ENCODE measurements around the gene MAPKAPK2. TPM values are rescaled to one million over a fixed set of nuclear protein-coding genes. Genes with fewer than 3 reads are reported as not detected.

Gene MAPKAPK2
- total RNA-seq, 1 donor from 2014 or later: 63.1 TPM

GRCh38 chr1:206714331-206715058 lies 29.8 kb downstream of the MAPKAPK2 start:
- no peak for TF ChIP-seq CTCF (conservative IDR thresholded peaks at IDR 0.05)

GRCh38 chr1:206715120-206715519 lies 30.4 kb downstream of the MAPKAPK2 start:
- H3K27ac Mint-ChIP-seq: peak overlapping the region; percentile 14
- no peaks in the 10 kb centered on the region for H3K36me3 Mint-ChIP-seq

More at GRCh38 chr1:206714331-206715058, 29.8 kb downstream of the MAPKAPK2 start:
- Mint-ChIP-seq H3K4me1 (ENCODE audit: unreplicated experiment) (peaks cover 45% of the 10 kb centered on the region), H3K27me3 (no peaks in the 10 kb centered on the region), H3K36me3 (no peaks in the 10 kb centered on the region), H3K9me3 (no peaks in the 10 kb centered on the region), H3K4me3 (no peak overlapping the region), H3K27ac (peak overlapping the region; percentile 54)
- DNase-seq (ENCODE audit: extremely low spot score, unreplicated experiment): no peak

GRCh38 chr1:206715552-206716158 lies 30.9 kb downstream of the MAPKAPK2 start:
- H3K9me3 Mint-ChIP-seq: no peaks in the 10 kb centered on the region
- TF ChIP-seq CTCF (conservative IDR thresholded peaks at IDR 0.05): no peak
- DNase-seq (ENCODE audit: extremely low spot score, unreplicated experiment): no peak
- H3K4me1 Mint-ChIP-seq (ENCODE audit: unreplicated experiment): peaks cover 35% of the 10 kb centered on the region
- no peak overlapping the region for H3K4me3 Mint-ChIP-seq
- H3K27ac Mint-ChIP-seq: no peak overlapping the region
- no peaks in the 10 kb centered on the region for H3K27me3 Mint-ChIP-seq
- H3K36me3 Mint-ChIP-seq: no peaks in the 10 kb centered on the region

More at GRCh38 chr1:206715120-206715519, 30.4 kb downstream of the MAPKAPK2 start:
- Mint-ChIP-seq H3K4me1 (ENCODE audit: unreplicated experiment) (peaks cover 41% of the 10 kb centered on the region), H3K4me3 (no peak overlapping the region), H3K9me3 (no peaks in the 10 kb centered on the region), H3K27me3 (no peaks in the 10 kb centered on the region)
- DNase-seq (ENCODE audit: extremely low spot score, unreplicated experiment): no peak
- TF ChIP-seq CTCF (conservative IDR thresholded peaks at IDR 0.05): no peak

- Mint-ChIP-seq H3K9me3 (no peaks in the 10 kb centered on the region), H3K27me3 (no peaks in the 10 kb centered on the region), H3K4me1 (ENCODE audit: unreplicated experiment) (peaks cover 35% of the 10 kb centered on the region), H3K27ac (no peak overlapping the region), H3K36me3 (no peaks in the 10 kb centered on the region), H3K4me3 (no peak overlapping the region)
- DNase-seq (ENCODE audit: extremely low spot score, unreplicated experiment): no peak
- TF ChIP-seq CTCF (conservative IDR thresholded peaks at IDR 0.05): no peak
Observed at GRCh38 chr1:206716159-206716869, 31.6 kb downstream of the MAPKAPK2 start.

- H3K4me3 Mint-ChIP-seq: no peak overlapping the region
- no peaks in the 10 kb centered on the region for H3K36me3 Mint-ChIP-seq
- H3K27ac Mint-ChIP-seq: no peak overlapping the region
- peaks cover 35% of the 10 kb centered on the region for H3K4me1 Mint-ChIP-seq (ENCODE audit: unreplicated experiment)
- H3K9me3 Mint-ChIP-seq: no peaks in the 10 kb centered on the region
- DNase-seq (ENCODE audit: extremely low spot score, unreplicated experiment): no peak
- TF ChIP-seq CTCF (conservative IDR thresholded peaks at IDR 0.05): no peak
- no peaks in the 10 kb centered on the region for H3K27me3 Mint-ChIP-seq
Observed at GRCh38 chr1:206716870-206717673, 32.4 kb downstream of the MAPKAPK2 start.

All from type B pancreatic cell (in vitro differentiated cells).